K562 (cell line): ENCODE data around the gene SIRPB1. TPM values are rescaled to one million over a fixed set of nuclear protein-coding genes. Genes with fewer than 3 reads are reported as not detected.
"Not testable (repeated sequence)": the region's sequence is repeated elsewhere in the genome, so short reads cannot be mapped to it uniquely, and the experiment has no call there.

ENCODE experiments used
- ATAC-seq: fragments of 200-7000 bp; cut with Tn5 transposase; 3 replicates; pipeline ENCODE4 v1.9.1; 2020; ENCODE audit warnings: moderate library complexity
- BruUV-seq: library from RNA; stranded (reverse); fragments of 400-500 nt; replicated peaks from 2 replicates; lab custom pipeline; 2021; lab: Mats Ljungman, UMichigan
- CTCF ChIA-PET: fragments of 300-600 bp; formaldehyde crosslinking; extraction: SDS; loops from one replicate; lab custom pipeline; 2021; ENCODE audit warnings: low intra/inter-chr PET ratio; lab: Yijun Ruan, JAX
- POLR2A ChIA-PET: fragments of 300-600, 350-650 bp; sonication (Branson Sonifier 250); formaldehyde crosslinking; extraction: SDS; loops from one replicate; lab custom pipeline; 2021; ENCODE audit warnings: antibody characterized with exemption, inconsistent platforms; lab: Yijun Ruan, JAX
- DNase-seq, 4 experiments: peaks; one replicate each; pipeline versions ENCODE4 v3.0.0 to v3.0.0-alpha.2; 2011 to 2018; ENCODE audit warnings: low spot score in 3 of 4, mixed read lengths in 3 of 4; ENCODE audit errors: extremely low read depth in 1 of 4
- FAIRE-seq: peaks from 2 replicates; lab custom pipeline; 2011; peaks lifted over from hg19 to GRCh38; lab: Jason Lieb, UNC
- H2AFZ ChIP-seq: 2 replicates; pipeline ENCODE4 v1.6.0; 2011; ENCODE audit warnings: low read depth, low read length, control low read depth, inconsistent platforms
- H3K27ac ChIP-seq: fragments of 200-600 bp; 3 replicates; pipeline ENCODE4 v1.8.0; 2011; ENCODE audit warnings: low read depth, mild to moderate bottlenecking, control low read depth, inconsistent platforms, low read length, moderate library complexity, mixed read lengths; ENCODE audit errors: extremely low read depth
- H3K27me3 ChIP-seq, 2 experiments: fragments of 300-600 bp in 1 of 2; 2 replicates in 1 of 2; 3 replicates in 1 of 2; pipeline versions ENCODE4 v1.6.0 to v1.8.0; 2011; ENCODE audit warnings: inconsistent platforms in 2 of 2, low read length in 2 of 2, mild to moderate bottlenecking in 1 of 2, mixed read lengths in 1 of 2, moderate library complexity in 1 of 2; ENCODE audit not compliant: control insufficient read depth in 2 of 2, insufficient read depth in 2 of 2
- H3K36me3 ChIP-seq: fragments of 300-600 bp; 3 replicates; pipeline ENCODE4 v1.8.0; 2011; ENCODE audit warnings: mild to moderate bottlenecking, low read length, inconsistent platforms; ENCODE audit not compliant: control insufficient read depth, insufficient read depth
- H3K4me1 ChIP-seq, 2 experiments: fragments of 200-600 bp in 1 of 2; replicated peaks in 1 of 2; 2 replicates in 1 of 2; 3 replicates in 1 of 2; pipeline versions ENCODE4 v1.5.1 to v1.8.0; 2011; ENCODE audit warnings: inconsistent platforms in 2 of 2, low read length in 2 of 2, mild to moderate bottlenecking in 1 of 2, mixed read lengths in 1 of 2, moderate library complexity in 1 of 2; ENCODE audit not compliant: control insufficient read depth in 2 of 2, insufficient read depth in 2 of 2
- H3K4me2 ChIP-seq: 2 replicates; pipeline ENCODE4 v1.6.1; 2011; ENCODE audit warnings: low read length, control low read depth, inconsistent platforms, mixed read lengths; ENCODE audit not compliant: insufficient read depth
- H3K4me3 ChIP-seq: fragments of 200-600 bp; sonication (generic), shearing (Covaris generic); 2 replicates; pipeline ENCODE4 v1.5.1; 2016; ENCODE audit warnings: control low read depth, inconsistent platforms
- H3K79me2 ChIP-seq: fragments of 200-600 bp; 3 replicates; pipeline ENCODE4 v1.8.0; 2011; ENCODE audit warnings: low read length, inconsistent platforms; ENCODE audit not compliant: control insufficient read depth, insufficient read depth
- H3K9ac ChIP-seq, 2 experiments: 2 replicates each; pipeline versions ENCODE4 v1.6.0 to v1.6.1; 2011; ENCODE audit warnings: low read depth in 2 of 2, low read length in 2 of 2, control low read depth in 1 of 2, inconsistent platforms in 1 of 2, mild to moderate bottlenecking in 1 of 2, mixed read lengths in 1 of 2; ENCODE audit not compliant: insufficient read depth in 1 of 2
- H3K9me1 ChIP-seq: one replicate; pipeline ENCODE4 v1.6.0; 2011; ENCODE audit warnings: inconsistent platforms, mild to moderate bottlenecking, low read length, moderate library complexity; ENCODE audit not compliant: control insufficient read depth, insufficient read depth
- H3K9me3 ChIP-seq: replicated peaks from 2 replicates; pipeline ENCODE4 v1.5.1; 2011; ENCODE audit warnings: low read depth, low read length, inconsistent platforms; ENCODE audit not compliant: control insufficient read depth, insufficient read depth
- H4K20me1 ChIP-seq: replicated peaks from 2 replicates; pipeline ENCODE4 v1.6.1; 2011; ENCODE audit warnings: low read length, inconsistent platforms, mixed read lengths; ENCODE audit not compliant: control insufficient read depth, insufficient read depth
- WGBS: fragments of 100-300 bp; shearing (Covaris generic); methylation state at CpG from one replicate; pipeline ENCODE4 v1.1.6; 2016; ENCODE audit warnings: low coverage, mixed read lengths; ENCODE audit not compliant: insufficient coverage; ENCODE audit errors: missing lambda C conversion rate; 5-methylcytosine and 5-hydroxymethylcytosine counted together
- in situ Hi-C: fragments of 300-500 bp; cut with MboI; formaldehyde crosslinking; loops from 4 replicates; pipeline ENCODE4 v1.15.0; 2018; ENCODE audit warnings: inconsistent platforms, mixed read lengths
- intact Hi-C: fragments of 100-400 bp; cut with micrococcal nuclease; formaldehyde crosslinking; loops from 2 replicates; pipeline ENCODE4 v1.14.2; 2022
- polyA plus RNA-seq, 8 experiments: library from polyadenylated mRNA; depleted of rRNA in 4 of 8; stranded (reverse) in 5 of 8; unstranded in 3 of 8; fragments of >200 nt; fragmentation: Nextera tagmentation in 2 of 8; fragmentation: Illumina TruSeq in 1 of 8; extraction: Ambion mirVana in 2 of 8; extraction: Trizol in 1 of 8; gene quantifications; 2 replicates each; pipeline versions ENCODE4 v1.2.1 to v1.2.3, GENCODE V29; 2011 to 2014; ENCODE audit warnings: inconsistent platforms in 1 of 8, missing spikeins in 1 of 8
- small RNA-seq: library from RNA; depleted of rRNA; stranded (forward); fragments of <200 nt; gene quantifications from one replicate; pipeline ENCODE3, GENCODE V24; 2014
- total RNA-seq, 7 experiments: library from RNA; depleted of rRNA in 6 of 7; stranded (reverse); fragments of >200 nt in 6 of 7; fragmentation: Illumina TruSeq in 2 of 7; extraction: Trizol in 2 of 7; gene quantifications; 2 replicates each; pipeline versions ENCODE4 v1.2.1 to v1.2.3, GENCODE V29; 2011 to 2021; ENCODE audit warnings: low replicate concordance in 1 of 7

The SIRPB1 gene
- total and polyA plus RNA-seq, 9 of the 15 experiments (the other 6 are each of a cell fraction or from before 2014, with no cell fraction given), result not detected

GRCh38 chr20:1576003-1576402 is 43.8 kb downstream of the SIRPB1 start:
- POLR2A ChIA-PET, H3K9ac ChIP-seq, H3K79me2 ChIP-seq, H3K36me3 ChIP-seq, H3K9me1 ChIP-seq, H3K9me3 ChIP-seq, FAIRE-seq, ATAC-seq, H3K4me2 ChIP-seq, BruUV-seq, H3K27me3 ChIP-seq, H4K20me1 ChIP-seq, CTCF ChIA-PET, DNase-seq, H3K4me3 ChIP-seq, in situ Hi-C loops, H3K27ac ChIP-seq, H2AFZ ChIP-seq, H3K4me1 ChIP-seq, intact Hi-C loops: not testable (repeated sequence)
- WGBS, result no CpG with 5 or more reads among the region's 1 CpG

GRCh38 chr20:1571583-1571982 is 48.2 kb downstream of the SIRPB1 start:
- intact Hi-C loops, FAIRE-seq, H3K4me2 ChIP-seq, H2AFZ ChIP-seq, H3K27ac ChIP-seq, H3K9me3 ChIP-seq, H3K36me3 ChIP-seq, H3K4me3 ChIP-seq, CTCF ChIA-PET, BruUV-seq, H3K79me2 ChIP-seq, H3K9ac ChIP-seq, in situ Hi-C loops, H4K20me1 ChIP-seq, H3K4me1 ChIP-seq, H3K9me1 ChIP-seq, ATAC-seq: not testable (repeated sequence)
- peaks cover 0 to 15% of the 10 kb centered on the region in 2 experiments; a peak in 2 of 5 replicates for H3K27me3 ChIP-seq
- POLR2A ChIA-PET, result interaction anchor here (0.7 to 1.0 kb wide), 2 partner anchors 93 to 180 kb away, joined by 3 read pairs; no protein-coding TSS in a partner anchor
- peak in 1 of 4 experiments; percentile 0 for DNase-seq
- 0% methylated on average over 5 of the region's 8 CpGs for WGBS

Small RNA genes lying within 50 kb of the gene (small RNA-seq; reads per million reads assigned to genes)
- gene RN7SL561P, result not detected

Other genes starting within 250 kb of the SIRPB1 start
- gene FKBP1A, start 227.0 kb downstream of the SIRPB1 start, total RNA-seq (2014; rRNA removed), result 48.8 and 78.3 TPM in 2 replicates
- 69.9 and 73.3 TPM in 2 replicates for gene FKBP1A, start 227.0 kb downstream of the SIRPB1 start, total RNA-seq (2014; rRNA removed; fragmentation: Illumina TruSeq; extraction: Trizol)
- 86.0 and 89.6 TPM in 2 replicates for gene FKBP1A, start 227.0 kb downstream of the SIRPB1 start, total RNA-seq (2015; rRNA removed; fragmentation: Illumina TruSeq; extraction: Trizol)
- 176 and 177 TPM in 2 replicates for gene FKBP1A, start 227.0 kb downstream of the SIRPB1 start, total RNA-seq (2021)
- 368 and 488 TPM in 2 replicates for gene FKBP1A, start 227.0 kb downstream of the SIRPB1 start, polyA plus RNA-seq (2011; rRNA removed)
- gene FKBP1A, start 227.0 kb downstream of the SIRPB1 start, polyA plus RNA-seq (2014; fragmentation: Illumina TruSeq; extraction: Trizol), result 451 and 502 TPM in 2 replicates
- 10 to 100 TPM; 63.5 to 82.4 TPM for gene FKBP1A, start 227.0 kb downstream of the SIRPB1 start, polyA plus RNA-seq (2014; fragmentation: Nextera tagmentation; extraction: Ambion mirVana)
- gene FKBP1A, start 227.0 kb downstream of the SIRPB1 start, polyA plus RNA-seq (2014; rRNA removed), result 193 and 223 TPM in 2 replicates
- 69.8 and 82.5 TPM in 2 replicates for gene NSFL1C, start 153.2 kb downstream of the SIRPB1 start, total RNA-seq (2014; rRNA removed)
- 27.2 and 29.9 TPM in 2 replicates for gene NSFL1C, start 153.2 kb downstream of the SIRPB1 start, total RNA-seq (2014; rRNA removed; fragmentation: Illumina TruSeq; extraction: Trizol)
- 35.4 and 36.3 TPM in 2 replicates for gene NSFL1C, start 153.2 kb downstream of the SIRPB1 start, total RNA-seq (2015; rRNA removed; fragmentation: Illumina TruSeq; extraction: Trizol)
- gene NSFL1C, start 153.2 kb downstream of the SIRPB1 start, total RNA-seq (2021), result 97.3 and 99.1 TPM in 2 replicates
- gene NSFL1C, start 153.2 kb downstream of the SIRPB1 start, polyA plus RNA-seq (2011; rRNA removed), result 20.8 and 26.5 TPM in 2 replicates
- gene NSFL1C, start 153.2 kb downstream of the SIRPB1 start, polyA plus RNA-seq (2014; fragmentation: Illumina TruSeq; extraction: Trizol), result 104 and 119 TPM in 2 replicates
- gene NSFL1C, start 153.2 kb downstream of the SIRPB1 start, polyA plus RNA-seq (2014; fragmentation: Nextera tagmentation; extraction: Ambion mirVana), result 10 to 100 TPM; 39.3 to 47.0 TPM
- 53.8 and 71.3 TPM in 2 replicates for gene NSFL1C, start 153.2 kb downstream of the SIRPB1 start, polyA plus RNA-seq (2014; rRNA removed)
- not detected in 2 replicates for gene SIRPB2, start 128.6 kb downstream of the SIRPB1 start, total RNA-seq (2014; rRNA removed)
- not detected in 2 replicates for gene SIRPB2, start 128.6 kb downstream of the SIRPB1 start, total RNA-seq (2014; rRNA removed; fragmentation: Illumina TruSeq; extraction: Trizol)
- 0.07 TPM in 1 of 2 replicates, not detected in the other for gene SIRPB2, start 128.6 kb downstream of the SIRPB1 start, total RNA-seq (2015; rRNA removed; fragmentation: Illumina TruSeq; extraction: Trizol)
- not detected in 2 replicates for gene SIRPB2, start 128.6 kb downstream of the SIRPB1 start, total RNA-seq (2021)
- not detected in 2 replicates for gene SIRPB2, start 128.6 kb downstream of the SIRPB1 start, polyA plus RNA-seq (2011; rRNA removed)
- not detected in 2 replicates for gene SIRPB2, start 128.6 kb downstream of the SIRPB1 start, polyA plus RNA-seq (2014; fragmentation: Illumina TruSeq; extraction: Trizol)
- under 1 TPM in 1 of 2 experiments, not detected in 1; 0.07 TPM for gene SIRPB2, start 128.6 kb downstream of the SIRPB1 start, polyA plus RNA-seq (2014; fragmentation: Nextera tagmentation; extraction: Ambion mirVana)
- gene SIRPB2, start 128.6 kb downstream of the SIRPB1 start, polyA plus RNA-seq (2014; rRNA removed), result not detected in 2 replicates
- not detected in 2 replicates for gene SIRPD, start 62.3 kb downstream of the SIRPB1 start, total RNA-seq (2014; rRNA removed)
- gene SIRPD, start 62.3 kb downstream of the SIRPB1 start, total RNA-seq (2014; rRNA removed; fragmentation: Illumina TruSeq; extraction: Trizol), result not detected in 2 replicates
- not detected in 2 replicates for gene SIRPD, start 62.3 kb downstream of the SIRPB1 start, total RNA-seq (2015; rRNA removed; fragmentation: Illumina TruSeq; extraction: Trizol)
- gene SIRPD, start 62.3 kb downstream of the SIRPB1 start, total RNA-seq (2021), result not detected in 2 replicates
- not detected in 2 replicates for gene SIRPD, start 62.3 kb downstream of the SIRPB1 start, polyA plus RNA-seq (2011; rRNA removed)
- not detected in 2 replicates for gene SIRPD, start 62.3 kb downstream of the SIRPB1 start, polyA plus RNA-seq (2014; fragmentation: Illumina TruSeq; extraction: Trizol)
- gene SIRPD, start 62.3 kb downstream of the SIRPB1 start, polyA plus RNA-seq (2014; fragmentation: Nextera tagmentation; extraction: Ambion mirVana), result not detected
- gene SIRPD, start 62.3 kb downstream of the SIRPB1 start, polyA plus RNA-seq (2014; rRNA removed), result not detected in 2 replicates
- not detected in 2 replicates for gene SIRPG, start 37.8 kb upstream of the SIRPB1 start, total RNA-seq (2014; rRNA removed)
- gene SIRPG, start 37.8 kb upstream of the SIRPB1 start, total RNA-seq (2014; rRNA removed; fragmentation: Illumina TruSeq; extraction: Trizol), result not detected in 2 replicates
- not detected in 2 replicates for gene SIRPG, start 37.8 kb upstream of the SIRPB1 start, total RNA-seq (2015; rRNA removed; fragmentation: Illumina TruSeq; extraction: Trizol)
- gene SIRPG, start 37.8 kb upstream of the SIRPB1 start, total RNA-seq (2021), result not detected in 2 replicates
- not detected in 2 replicates for gene SIRPG, start 37.8 kb upstream of the SIRPB1 start, polyA plus RNA-seq (2011; rRNA removed)
- gene SIRPG, start 37.8 kb upstream of the SIRPB1 start, polyA plus RNA-seq (2014; fragmentation: Illumina TruSeq; extraction: Trizol), result not detected in 2 replicates
- gene SIRPG, start 37.8 kb upstream of the SIRPB1 start, polyA plus RNA-seq (2014; fragmentation: Nextera tagmentation; extraction: Ambion mirVana), result not detected
- not detected in 2 replicates for gene SIRPG, start 37.8 kb upstream of the SIRPB1 start, polyA plus RNA-seq (2014; rRNA removed)